Gastroesophageal sphincter (tissue), 3 donors: ENCODE measurements around the gene CYBC1.

Source experiments
- CTCF ChIP-seq, 4 experiments: fragments of 200-600 bp in 2 of 4; fragments of 450-650 bp in 2 of 4; sonication (generic) in 1 of 4; IDR thresholded peaks; one replicate each; pipeline ENCODE4 v1.5.1; 2017 to 2019; ENCODE audit warnings: antibody characterized with exemption in 4 of 4, mild to moderate bottlenecking in 2 of 4, moderate library complexity in 2 of 4
- EP300 ChIP-seq: sonication (generic); formaldehyde crosslinking; IDR thresholded peaks from one replicate; pipeline ENCODE4 v1.6.1; 2017; ENCODE audit warnings: antibody characterized with exemption, mild to moderate bottlenecking
- POLR2A ChIP-seq, 2 donors: fragments of 450-650 bp; IDR thresholded peaks; one replicate each; pipeline ENCODE4 v1.6.1; 2017; ENCODE audit warnings: antibody characterized with exemption in 2 of 2, mild to moderate bottlenecking in 2 of 2, moderate library complexity in 1 of 2
- POLR2AphosphoS5 ChIP-seq: sonication (generic); formaldehyde crosslinking; IDR thresholded peaks from one replicate; pipeline ENCODE4 v1.6.1; 2017; ENCODE audit warnings: antibody characterized with exemption

- TF ChIP-seq CTCF (IDR thresholded peaks at IDR 0.05) (no peak), EP300 (no peak), POLR2AphosphoS5 (no peak), POLR2A (IDR thresholded peaks at IDR 0.05) (no peak)
Measured at GRCh38 chr17:82407255-82407654, 43.3 kb downstream of the CYBC1 start.
